GM19351 (cell line): ENCODE data around the gene EVI2B.
"Not testable (repeated sequence)": the region's sequence is repeated elsewhere in the genome, so short reads cannot be mapped to it uniquely, and the experiment has no call there.

ENCODE experiments used
- ATAC-seq: cut with Tn5 transposase; IDR thresholded peaks from one replicate; pipeline ENCODE4 v1.9.1; 2021; ENCODE audit warnings: mild to moderate bottlenecking, moderate library complexity; ENCODE audit not compliant: unreplicated experiment

The EVI2B gene

GRCh38 chr17:31310886-31311285, 3.0 kb downstream of the EVI2B start:
- no peak for ATAC-seq

- ATAC-seq, result no peak
Observed at GRCh38 chr17:31310260-31310659, 3.6 kb downstream of the EVI2B start.

GRCh38 chr17:31309556-31309955, 4.3 kb downstream of the EVI2B start:
- no peak for ATAC-seq

GRCh38 chr17:31308372-31309334, 5.2 kb downstream of the EVI2B start:
- no peak for ATAC-seq

- no peak for ATAC-seq
Observed at GRCh38 chr17:31307640-31308039, 6.2 kb downstream of the EVI2B start.

- ATAC-seq, result no peak
Observed at GRCh38 chr17:31299624-31300023, 14.2 kb downstream of the EVI2B start.

GRCh38 chr17:31297090-31297489, 16.8 kb downstream of the EVI2B start, which contains the start of gene OMG:
TSS of gene OMG (minus strand) at chr17:31297239. CDS start at chr17:31296331, 908 bp downstream.
- no peak for ATAC-seq

- ATAC-seq, result no peak
Observed at GRCh38 chr17:31296142-31296541, 17.7 kb downstream of the EVI2B start.

GRCh38 chr17:31295489-31295871, 18.4 kb downstream of the EVI2B start:
- ATAC-seq, result no peak

- ATAC-seq, result no peak
Observed at GRCh38 chr17:31294820-31295488, 18.9 kb downstream of the EVI2B start.

GRCh38 chr17:31294231-31294630, 19.6 kb downstream of the EVI2B start:
- no peak for ATAC-seq

GRCh38 chr17:31293581-31293980, 20.3 kb downstream of the EVI2B start:
- no peak for ATAC-seq

- ATAC-seq, result no peak
Observed at GRCh38 chr17:31291820-31292219, 22.0 kb downstream of the EVI2B start.

- no peak for ATAC-seq
Observed at GRCh38 chr17:31289790-31290189, 24.1 kb downstream of the EVI2B start.

GRCh38 chr17:31287932-31288331, 25.9 kb downstream of the EVI2B start:
- not testable (repeated sequence) for ATAC-seq

- no peak for ATAC-seq
Observed at GRCh38 chr17:31286587-31286986, 27.3 kb downstream of the EVI2B start.

GRCh38 chr17:31283841-31284240, 30.0 kb downstream of the EVI2B start:
- no peak for ATAC-seq

- ATAC-seq, result no peak
Observed at GRCh38 chr17:31281061-31281460, 32.8 kb downstream of the EVI2B start.

- no peak for ATAC-seq
Observed at GRCh38 chr17:31279401-31279800, 34.5 kb downstream of the EVI2B start.

GRCh38 chr17:31275116-31275515, 38.7 kb downstream of the EVI2B start:
- no peak for ATAC-seq

GRCh38 chr17:31274252-31274651, 39.6 kb downstream of the EVI2B start:
- ATAC-seq, result no peak

GRCh38 chr17:31273516-31273915, 40.3 kb downstream of the EVI2B start:
- no peak for ATAC-seq
